ENCODE data around the gene TUBGCP2. TPM values are rescaled to one million over a fixed set of nuclear protein-coding genes. Genes with fewer than 3 reads are reported as not detected.

Gene TUBGCP2
- total RNA-seq, 1 donor, result 60.8 TPM

GRCh38 chr10:133353202-133353959, 44.7 kb upstream of the TUBGCP2 start:
- DNase-seq (ENCODE audit: insufficient read length, low spot score, missing footprints), result peak; percentile 83
- H3K27me3 ChIP-seq (ENCODE audit: insufficient read depth, low read length), result no peaks in the 10 kb centered on the region
- H3K4me2 ChIP-seq (ENCODE audit: insufficient read depth, low read length), result no peak overlapping the region
- H2AFZ ChIP-seq (ENCODE audit: low read length), result no peak overlapping the region
- H3K36me3 ChIP-seq (ENCODE audit: insufficient read depth, low read length), result no peaks in the 10 kb centered on the region
- TF ChIP-seq CTCF (IDR thresholded peaks at IDR 0.05; ENCODE audit: extremely low read depth, low read depth, low read length), result no peak
- no peak overlapping the region for H3K27ac ChIP-seq (ENCODE audit: low read depth, low read length)
- H4K20me1 ChIP-seq (ENCODE audit: insufficient read depth, low read length), result no peaks in the 10 kb centered on the region
- no peaks in the 10 kb centered on the region for H3K4me1 ChIP-seq (ENCODE audit: insufficient read depth, low read length)
- no peaks in the 10 kb centered on the region for H3K79me2 ChIP-seq (ENCODE audit: insufficient read depth, low read length)
- H3K4me3 ChIP-seq (ENCODE audit: insufficient read depth, low read length), result no peak overlapping the region
- no peaks in the 10 kb centered on the region for H3K9me3 ChIP-seq (ENCODE audit: low read depth, low read length)

- Histone ChIP-seq H3K36me3 (ENCODE audit: insufficient read depth, low read length) (no peaks in the 10 kb centered on the region), H3K4me2 (ENCODE audit: insufficient read depth, low read length) (no peak overlapping the region), H3K79me2 (ENCODE audit: insufficient read depth, low read length) (no peaks in the 10 kb centered on the region), H3K4me3 (ENCODE audit: insufficient read depth, low read length) (no peak overlapping the region), H3K27ac (ENCODE audit: low read depth, low read length) (no peak overlapping the region), H4K20me1 (ENCODE audit: insufficient read depth, low read length) (no peaks in the 10 kb centered on the region), H3K9me3 (ENCODE audit: low read depth, low read length) (no peaks in the 10 kb centered on the region), H3K27me3 (ENCODE audit: insufficient read depth, low read length) (no peaks in the 10 kb centered on the region), H2AFZ (ENCODE audit: low read length) (no peak overlapping the region), H3K4me1 (ENCODE audit: insufficient read depth, low read length) (no peaks in the 10 kb centered on the region)
- DNase-seq (ENCODE audit: insufficient read length, low spot score, missing footprints), result peak; percentile 78
- peak; percentile 8 for TF ChIP-seq CTCF (IDR thresholded peaks at IDR 0.05; ENCODE audit: extremely low read depth, low read depth, low read length)
Observed at GRCh38 chr10:133351408-133352318, 43.0 kb upstream of the TUBGCP2 start.

GRCh38 chr10:133350950-133351329, 42.3 kb upstream of the TUBGCP2 start:
- no peak overlapping the region for H3K4me3 ChIP-seq (ENCODE audit: insufficient read depth, low read length)
- no peak overlapping the region for H2AFZ ChIP-seq (ENCODE audit: low read length)
- no peaks in the 10 kb centered on the region for H3K27me3 ChIP-seq (ENCODE audit: insufficient read depth, low read length)

More at GRCh38 chr10:133350950-133351329, 42.3 kb upstream of the TUBGCP2 start:
- Histone ChIP-seq H3K4me1 (ENCODE audit: insufficient read depth, low read length) (no peaks in the 10 kb centered on the region), H3K27ac (ENCODE audit: low read depth, low read length) (no peak overlapping the region), H3K4me2 (ENCODE audit: insufficient read depth, low read length) (no peak overlapping the region), H4K20me1 (ENCODE audit: insufficient read depth, low read length) (no peaks in the 10 kb centered on the region), H3K36me3 (ENCODE audit: insufficient read depth, low read length) (no peaks in the 10 kb centered on the region), H3K9me3 (ENCODE audit: low read depth, low read length) (no peaks in the 10 kb centered on the region), H3K79me2 (ENCODE audit: insufficient read depth, low read length) (no peaks in the 10 kb centered on the region)
- peak; percentile 77 for DNase-seq (ENCODE audit: insufficient read length, low spot score, missing footprints)
- TF ChIP-seq CTCF (IDR thresholded peaks at IDR 0.05; ENCODE audit: extremely low read depth, low read depth, low read length), result no peak
